Loucy (cell line): Measurements from ENCODE around the gene PLEKHA4.
A peak's percentile ranks its signal among the peaks of the same experiment; 100 is the strongest.
"Not testable (repeated sequence)": the region's sequence is repeated elsewhere in the genome, so short reads cannot be mapped to it uniquely, and the experiment has no call there.

Experiments
- H2AFZ ChIP-seq: fragments of 200-600 bp; sonication (generic); 2 replicates; pipeline ENCODE4 v1.6.0; 2016; ENCODE audit warnings: antibody characterized with exemption, mild to moderate bottlenecking, low read length, moderate library complexity
- H3F3A ChIP-seq: fragments of 200-600 bp; 2 replicates; pipeline ENCODE4 v1.6.0; 2016; ENCODE audit warnings: antibody characterized with exemption, low read depth, mild to moderate bottlenecking
- H3K27me3 ChIP-seq: fragments of 200-600 bp; sonication (generic); 2 replicates; pipeline ENCODE4 v1.6.1; 2014; ENCODE audit warnings: low read length, mild to moderate bottlenecking; ENCODE audit not compliant: insufficient read depth, poor library complexity, severe bottlenecking
- H3K36me3 ChIP-seq: fragments of 200-600 bp; sonication (generic); 2 replicates; pipeline ENCODE4 v1.6.1; 2016; ENCODE audit warnings: low read length; ENCODE audit not compliant: insufficient read depth
- H3K4me1 ChIP-seq: fragments of 200-600 bp; sonication (generic); 2 replicates; pipeline ENCODE4 v1.5.1; 2014; ENCODE audit warnings: low read length, mild to moderate bottlenecking; ENCODE audit not compliant: insufficient read depth, poor library complexity, severe bottlenecking
- H3K4me2 ChIP-seq: fragments of 200-600 bp; sonication (generic); 2 replicates; pipeline ENCODE4 v1.6.0; 2014; ENCODE audit warnings: antibody characterized with exemption, low read length, low read depth, mild to moderate bottlenecking; ENCODE audit not compliant: poor library complexity, severe bottlenecking
- H3K4me3 ChIP-seq: fragments of 200-600 bp; sonication (generic); 2 replicates; pipeline ENCODE4 v1.5.1; 2014; ENCODE audit warnings: low read length, mild to moderate bottlenecking, mixed read lengths; ENCODE audit not compliant: poor library complexity, severe bottlenecking
- H3K79me2 ChIP-seq: fragments of 200-600 bp; sonication (generic); 2 replicates; pipeline ENCODE4 v1.6.1; 2014; ENCODE audit warnings: low read length; ENCODE audit not compliant: insufficient read depth
- H3K9ac ChIP-seq: fragments of 200-600 bp; sonication (generic); 2 replicates; pipeline ENCODE4 v1.6.0; 2014; ENCODE audit warnings: mild to moderate bottlenecking, low read depth, low read length, moderate library complexity; ENCODE audit not compliant: poor library complexity, severe bottlenecking
- H3K9me2 ChIP-seq: fragments of 200-600 bp; sonication (generic); replicated peaks from 2 replicates; pipeline ENCODE4 v1.6.1; 2016; ENCODE audit warnings: low read depth, low read length, mixed read lengths
- H3K9me3 ChIP-seq: fragments of 200-600 bp; sonication (generic); 2 replicates; pipeline ENCODE4 v1.6.1; 2014; ENCODE audit warnings: mild to moderate bottlenecking, antibody characterized with exemption, low read length, low read depth; ENCODE audit not compliant: insufficient read depth
- H4K20me1 ChIP-seq: fragments of 200-600 bp; sonication (generic); 2 replicates; pipeline ENCODE4 v1.6.0; 2014; ENCODE audit warnings: antibody characterized with exemption, low read length, mild to moderate bottlenecking; ENCODE audit not compliant: insufficient read depth, poor library complexity, severe bottlenecking
- EZH2phosphoT487 ChIP-seq: fragments of 200-600 bp; IDR thresholded peaks from 2 replicates; pipeline ENCODE4 v1.6.1; 2018; ENCODE audit warnings: antibody characterized with exemption, mild to moderate bottlenecking, moderate library complexity, borderline replicate concordance
- TF ChIP-seq, protein P1 (sequence below): fragments of 200-600 bp; sonication (generic); conservative IDR thresholded peaks from 2 replicates; pipeline ENCODE4 v1.5.1; 2014; ENCODE audit warnings: mild to moderate bottlenecking, antibody characterized with exemption, low read length

Gene PLEKHA4

DNA sequence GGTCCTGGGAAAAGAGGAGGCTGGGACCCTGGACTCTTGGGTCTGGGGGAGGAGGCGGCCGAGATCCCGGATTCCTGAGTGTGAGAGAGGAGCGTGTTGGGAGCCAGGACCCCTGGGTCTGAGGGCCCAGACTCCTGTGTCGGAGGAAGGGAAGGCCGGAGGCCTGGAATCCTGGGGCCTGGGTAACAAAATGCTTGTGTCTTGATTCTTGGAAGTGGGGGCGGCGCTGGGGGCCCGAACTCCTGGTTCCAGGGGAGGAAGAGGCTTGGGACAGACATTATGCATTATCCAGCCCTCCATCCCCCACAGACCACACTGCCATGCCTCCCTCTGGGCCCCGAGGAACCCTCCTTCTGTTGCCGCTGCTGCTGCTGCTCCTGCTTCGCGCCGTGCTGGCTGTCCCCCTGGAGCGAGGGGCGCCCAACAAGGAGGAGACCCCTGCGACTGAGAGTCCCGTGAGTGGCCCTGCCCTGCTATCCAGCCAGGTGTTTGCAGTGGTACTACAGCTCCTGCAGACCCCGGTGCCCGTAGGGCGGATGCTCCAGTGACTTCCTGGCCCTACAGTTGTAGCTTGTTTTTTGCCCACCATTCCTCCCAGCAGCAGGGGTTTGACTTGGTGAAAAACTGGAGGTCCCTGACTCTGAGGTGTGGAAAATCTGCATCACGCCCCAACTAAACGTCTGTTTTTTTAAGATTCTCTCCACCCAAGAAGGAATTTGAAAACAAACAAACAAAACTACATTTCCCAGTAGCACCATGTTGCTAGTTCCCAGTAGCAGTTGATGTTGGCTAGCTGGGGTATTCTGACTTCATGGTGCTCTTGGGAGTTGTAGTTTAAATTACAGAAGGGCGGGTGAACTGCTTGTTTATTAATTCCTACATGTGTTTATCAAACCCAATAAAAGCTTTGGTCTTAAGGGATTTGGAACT is 32.3 kb upstream of the PLEKHA4 start:
- TF ChIP-seq, protein P1, sequence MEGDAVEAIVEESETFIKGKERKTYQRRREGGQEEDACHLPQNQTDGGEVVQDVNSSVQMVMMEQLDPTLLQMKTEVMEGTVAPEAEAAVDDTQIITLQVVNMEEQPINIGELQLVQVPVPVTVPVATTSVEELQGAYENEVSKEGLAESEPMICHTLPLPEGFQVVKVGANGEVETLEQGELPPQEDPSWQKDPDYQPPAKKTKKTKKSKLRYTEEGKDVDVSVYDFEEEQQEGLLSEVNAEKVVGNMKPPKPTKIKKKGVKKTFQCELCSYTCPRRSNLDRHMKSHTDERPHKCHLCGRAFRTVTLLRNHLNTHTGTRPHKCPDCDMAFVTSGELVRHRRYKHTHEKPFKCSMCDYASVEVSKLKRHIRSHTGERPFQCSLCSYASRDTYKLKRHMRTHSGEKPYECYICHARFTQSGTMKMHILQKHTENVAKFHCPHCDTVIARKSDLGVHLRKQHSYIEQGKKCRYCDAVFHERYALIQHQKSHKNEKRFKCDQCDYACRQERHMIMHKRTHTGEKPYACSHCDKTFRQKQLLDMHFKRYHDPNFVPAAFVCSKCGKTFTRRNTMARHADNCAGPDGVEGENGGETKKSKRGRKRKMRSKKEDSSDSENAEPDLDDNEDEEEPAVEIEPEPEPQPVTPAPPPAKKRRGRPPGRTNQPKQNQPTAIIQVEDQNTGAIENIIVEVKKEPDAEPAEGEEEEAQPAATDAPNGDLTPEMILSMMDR = no peak
- no peak for TF ChIP-seq EZH2phosphoT487
- Histone ChIP-seq H2AFZ (peak overlapping the region; percentile 65), H3K79me2 (peaks cover 16% of the 10 kb centered on the region; the same call in 1 of the 2 replicates), H3F3A (no peaks in the 10 kb centered on the region), H3K36me3 (no peaks in the 10 kb centered on the region), H3K4me3 (peak overlapping the region; percentile 90), H4K20me1 (peaks cover 7% of the 10 kb centered on the region), H3K27me3 (no peaks in the 10 kb centered on the region), H3K4me2 (peak overlapping the region; percentile 94), H3K9ac (peak overlapping the region; percentile 90), H3K9me3 (no peaks in the 10 kb centered on the region), H3K4me1 (peaks cover 14% of the 10 kb centered on the region), H3K9me2 (no peaks in the 10 kb centered on the region)

DNA sequence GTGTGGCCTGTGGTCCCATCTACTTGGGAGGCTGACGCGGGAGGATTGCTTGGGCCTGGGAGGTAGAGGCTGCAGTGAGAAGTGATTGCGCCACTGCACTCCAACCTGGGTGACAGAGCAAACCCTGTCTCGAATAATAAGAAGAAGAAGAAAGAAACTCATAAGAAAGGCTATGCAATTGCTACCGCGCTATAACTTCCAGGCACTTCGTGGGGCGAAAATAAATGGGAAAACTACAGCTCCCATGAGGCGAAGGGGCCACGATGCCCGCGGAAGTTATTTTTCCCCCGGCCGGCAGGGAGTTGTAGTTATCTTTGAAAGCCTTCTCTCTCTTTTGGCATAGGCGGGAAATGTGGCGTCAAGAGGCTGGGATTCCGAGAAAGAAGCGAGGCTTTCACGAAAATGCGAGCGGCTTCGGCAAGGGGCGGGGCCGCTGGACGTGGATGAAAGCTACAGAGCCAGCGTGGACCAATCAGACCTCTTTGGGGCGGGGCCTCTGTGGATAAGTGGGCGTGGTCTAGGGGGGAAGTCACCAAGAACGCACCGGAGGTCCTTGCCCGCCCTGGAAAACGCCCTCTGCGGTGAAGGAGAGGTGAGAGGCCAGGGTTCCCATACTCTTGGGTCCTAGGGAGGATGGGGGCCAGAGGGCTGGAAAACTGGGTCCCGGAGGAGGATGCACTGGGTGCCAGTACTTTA is 31.5 kb upstream of the PLEKHA4 start, which contains the start of gene NUCB1:
Gene NUCB1 (plus strand): TSS at position 532 of the 696 bp plus-strand sequence. CDS start 485 bp downstream, outside the sequence.
- H4K20me1 ChIP-seq = peaks cover 7% of the 10 kb centered on the region
- H3K9ac ChIP-seq = peak within 1 kb of the TSS; percentile 90
- H3K9me2 ChIP-seq = no peaks in the 10 kb centered on the region
- H3K36me3 ChIP-seq = no peaks in the 10 kb centered on the region
- H3K4me1 ChIP-seq = peaks cover 14% of the 10 kb centered on the region
- H2AFZ ChIP-seq = peak within 1 kb of the TSS; percentile 65
- H3K4me2 ChIP-seq = peak within 1 kb of the TSS; percentile 94
- H3F3A ChIP-seq = no peaks in the 10 kb centered on the region
- no peak for TF ChIP-seq EZH2phosphoT487
- TF ChIP-seq, protein P1 = 0 out of 2 replicates have a peak, but pooled peaks have one; percentile 19
- peak within 1 kb of the TSS; percentile 90 for H3K4me3 ChIP-seq
- peaks cover 16% of the 10 kb centered on the region; the same call in 1 of the 2 replicates for H3K79me2 ChIP-seq
- H3K9me3 ChIP-seq = no peaks in the 10 kb centered on the region
- H3K27me3 ChIP-seq = no peaks in the 10 kb centered on the region

DNA sequence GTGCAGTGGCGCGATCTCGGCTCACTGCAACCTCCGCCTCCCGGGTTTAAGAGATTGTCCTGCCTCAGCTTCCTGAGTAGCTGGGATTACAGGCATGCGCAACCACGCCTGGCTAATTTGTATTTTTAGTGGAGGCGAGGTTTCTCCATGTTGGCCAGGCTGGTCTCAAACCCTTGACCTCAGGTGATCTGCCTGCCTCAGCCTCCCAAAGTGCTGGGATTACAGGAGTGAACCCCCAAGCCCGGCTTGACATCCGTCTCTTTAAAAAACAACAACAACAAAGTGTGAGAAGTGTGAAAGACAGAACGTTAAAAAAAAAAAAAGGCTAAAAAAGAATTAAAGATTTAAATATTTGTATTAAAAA is 31.0 kb upstream of the PLEKHA4 start:
- H2AFZ ChIP-seq, H4K20me1 ChIP-seq, H3K27me3 ChIP-seq, H3K9me3 ChIP-seq, H3K36me3 ChIP-seq, H3F3A ChIP-seq, H3K9me2 ChIP-seq: not testable (repeated sequence)
- peaks cover 14% of the 10 kb centered on the region for H3K4me1 ChIP-seq
- peak overlapping the region; percentile 90 for H3K4me3 ChIP-seq
- H3K79me2 ChIP-seq = peaks cover 16% of the 10 kb centered on the region; the same call in 1 of the 2 replicates
- H3K9ac ChIP-seq = peak overlapping the region; percentile 90
- H3K4me2 ChIP-seq = peak overlapping the region; percentile 94
